H1 (cell line): ENCODE results near the gene C18orf63. TPM values are rescaled to one million over a fixed set of nuclear protein-coding genes. Genes with fewer than 3 reads are reported as not detected.

Experiments
- BACH1 ChIP-seq: IDR thresholded peaks from 2 replicates; pipeline ENCODE4 v1.6.1; 2012; ENCODE audit warnings: low read length, improper control_type of control experiment
- EZH2 ChIP-seq: fragments of 200-600 bp; sonication (generic); IDR thresholded peaks from 2 replicates; pipeline ENCODE4 v1.7.1; 2012; ENCODE audit warnings: low read depth, mild to moderate bottlenecking, moderate library complexity, low read length, inconsistent platforms; ENCODE audit not compliant: severe bottlenecking
- JUND ChIP-seq: IDR thresholded peaks from 2 replicates; pipeline ENCODE4 v1.6.1; 2011; ENCODE audit warnings: mild to moderate bottlenecking, improper control_type of control experiment, low read length
- KDM1A ChIP-seq: fragments of 200-600, 300-600 bp; sonication (generic); IDR thresholded peaks from 2 replicates; pipeline ENCODE4 v1.7.1; 2016; ENCODE audit warnings: mild to moderate bottlenecking, low read length, borderline replicate concordance
- SIN3A ChIP-seq, 2 experiments: IDR thresholded peaks in 1 of 2; conservative IDR thresholded peaks in 1 of 2; 2 replicates each; pipeline ENCODE4 v1.6.1; 2011 to 2012; ENCODE audit warnings: low read length in 2 of 2, improper control_type of control experiment in 1 of 2, low read depth in 1 of 2, mild to moderate bottlenecking in 1 of 2
- TAF1 ChIP-seq: IDR thresholded peaks from 2 replicates; pipeline ENCODE4 v1.6.1; 2011; ENCODE audit warnings: mild to moderate bottlenecking, low read depth, low read length
- polyA plus RNA-seq, 7 experiments: library from polyadenylated mRNA; depleted of rRNA in 3 of 7; stranded (reverse) in 5 of 7; unstranded in 2 of 7; fragments of >200 nt in 5 of 7; fragments of 200-250 nt in 2 of 7; gene quantifications; 1 replicate in 5 of 7; 2 replicates in 1 of 7; 4 replicates in 1 of 7; pipeline versions ENCODE4 v1.2.1 to v1.2.3, GENCODE V29; 2011 to 2013; ENCODE audit warnings: missing spikeins in 2 of 7, mixed read lengths in 2 of 7
- total RNA-seq: library from RNA; stranded (reverse); fragmentation: NEBNext Ultra II Directional; extraction: Animal tissue kit (Norgen Biotek cat#: 25700); gene quantifications from 2 replicates; pipeline ENCODE4 v1.2.1, GENCODE V29; 2021

Gene C18orf63
- total and polyA plus RNA-seq, 2 of the 8 experiments (the other 6 are each of a cell fraction or from before 2014, with no cell fraction given): not detected

DNA sequence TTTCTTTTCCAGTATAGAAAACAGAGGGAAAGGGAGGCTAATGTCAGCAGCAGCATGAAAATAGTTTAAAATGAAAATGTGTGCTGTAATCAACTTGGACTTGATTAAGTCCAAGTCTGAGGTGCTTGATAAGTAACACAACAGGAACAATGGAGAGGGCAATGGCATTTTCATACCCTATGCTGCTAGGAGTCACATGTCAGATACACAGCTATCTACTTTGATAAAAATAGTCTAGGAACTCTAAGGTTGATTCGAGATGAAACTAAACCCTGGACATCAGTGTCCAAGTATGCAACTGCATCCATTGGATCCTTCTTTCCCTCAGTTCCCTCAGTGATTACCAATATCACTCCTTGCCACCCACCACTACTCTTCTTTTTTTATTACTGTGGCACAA lies 4.6 kb upstream of the C18orf63 start (continued):
- TF ChIP-seq TAF1 (no peak), EZH2 (no peak), KDM1A (no peak), JUND (no peak), BACH1 (no peak), SIN3A (conservative IDR thresholded peaks at IDR 0.05 in 1 of 2, IDR thresholded peaks at IDR 0.05 in 1 of 2; ENCODE audit: low read depth in 1 of 2, low read length in 2 of 2) (no peak)
- TF ChIP-seq, all 59 proteins: peak for 0
